Omental fat pad (tissue), 4 donors: ENCODE data around the gene NTM. TPM values are rescaled to one million over a fixed set of nuclear protein-coding genes. Genes with fewer than 3 reads are reported as not detected.
"Not testable (repeated sequence)": the region's sequence is repeated elsewhere in the genome, so short reads cannot be mapped to it uniquely, and the experiment has no call there.

ENCODE experiments used
- ATAC-seq: fragments of 150-250 bp; one replicate; pipeline ENCODE4 v1.9.1; 2016; ENCODE audit warnings: mild to moderate bottlenecking, moderate library complexity; ENCODE audit not compliant: low FRiP score
- DNase-seq: peaks from one replicate; pipeline ENCODE4 v3.0.0-alpha.2; 2019; ENCODE audit warnings: low spot score
- CTCF ChIP-seq, 3 donors: fragments of 450-650 bp; IDR thresholded peaks; one replicate each; pipeline ENCODE4 v1.5.1; 2016 to 2017; ENCODE audit warnings: antibody characterized with exemption in 3 of 3, mild to moderate bottlenecking in 3 of 3, moderate library complexity in 2 of 3
- total RNA-seq, 4 donors: library from RNA; depleted of rRNA; stranded (reverse); fragments of >200 nt; gene quantifications; one replicate each; pipeline ENCODE4 v1.1.0, GENCODE V29; 2016

The NTM gene
- total RNA-seq, 4 donors from 2014 or later: 0.56 to 5.5 (median 2.4) TPM

- TF ChIP-seq CTCF (IDR thresholded peaks at IDR 0.05): no peak
- DNase-seq: no peak
- ATAC-seq: no peak
Observed at GRCh38 chr11:131413217-131413616, 42.8 kb downstream of the NTM start.

DNA sequence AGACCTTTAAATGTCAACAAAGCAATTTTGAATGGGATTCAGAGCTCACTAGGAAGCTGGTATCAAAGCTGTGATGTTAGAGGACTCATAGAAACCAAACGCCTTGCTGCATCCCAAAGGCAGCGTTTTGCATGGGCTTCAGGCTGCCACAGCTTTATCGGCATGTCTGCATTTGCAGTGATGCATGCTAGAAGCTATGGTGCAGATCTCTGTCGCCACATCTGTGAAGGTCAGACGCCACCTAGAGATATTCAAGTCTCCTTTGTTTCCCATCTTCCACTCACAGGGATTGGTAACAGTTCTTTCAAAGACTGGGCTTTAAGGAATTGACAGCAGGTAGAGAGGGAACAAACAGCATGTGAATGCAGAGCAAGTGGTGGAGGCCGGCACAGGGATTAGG, 47.8 kb downstream of the NTM start:
- DNase-seq (no peak), ATAC-seq (no peak)
- TF ChIP-seq CTCF (IDR thresholded peaks at IDR 0.05): no peak

DNA sequence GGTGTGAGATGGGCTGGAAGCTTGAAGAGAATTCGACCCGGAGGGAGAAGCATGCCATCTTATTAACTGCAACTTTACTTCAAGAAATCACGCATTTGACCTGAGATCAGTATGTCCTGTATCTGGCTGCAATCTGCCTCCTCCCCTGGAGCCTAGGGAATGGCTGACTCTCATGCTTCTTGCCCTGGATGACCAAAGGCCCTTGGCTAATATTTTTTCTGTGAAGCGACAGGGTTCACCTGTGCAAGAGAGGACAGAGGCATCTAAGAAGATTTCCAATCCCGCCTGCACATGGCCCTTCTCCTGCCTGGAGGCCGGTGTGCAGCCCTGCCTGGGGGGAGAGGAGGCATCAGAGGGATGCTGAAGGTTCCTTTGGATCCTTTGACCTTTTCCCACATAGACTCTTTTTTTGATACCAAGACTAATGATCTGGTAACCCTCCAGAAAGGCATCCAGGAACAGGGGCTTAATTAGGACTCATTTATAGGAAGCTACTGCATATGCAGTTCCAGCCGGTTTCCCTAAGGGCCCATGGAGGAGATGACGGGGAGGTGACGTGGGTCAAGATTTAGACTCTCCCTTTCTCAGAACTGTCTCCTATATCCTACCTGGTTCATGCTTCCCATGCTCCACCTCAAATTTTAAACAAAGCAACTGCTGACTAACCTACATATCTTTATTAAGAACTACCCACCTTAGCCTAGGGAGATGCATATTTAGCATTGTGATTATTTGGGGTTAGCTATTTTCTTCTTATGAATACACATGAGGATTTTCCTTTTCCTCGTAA, 50.8 kb downstream of the NTM start:
- DNase-seq (no peak), ATAC-seq (no peak)
- no peak for TF ChIP-seq CTCF (IDR thresholded peaks at IDR 0.05)

DNA sequence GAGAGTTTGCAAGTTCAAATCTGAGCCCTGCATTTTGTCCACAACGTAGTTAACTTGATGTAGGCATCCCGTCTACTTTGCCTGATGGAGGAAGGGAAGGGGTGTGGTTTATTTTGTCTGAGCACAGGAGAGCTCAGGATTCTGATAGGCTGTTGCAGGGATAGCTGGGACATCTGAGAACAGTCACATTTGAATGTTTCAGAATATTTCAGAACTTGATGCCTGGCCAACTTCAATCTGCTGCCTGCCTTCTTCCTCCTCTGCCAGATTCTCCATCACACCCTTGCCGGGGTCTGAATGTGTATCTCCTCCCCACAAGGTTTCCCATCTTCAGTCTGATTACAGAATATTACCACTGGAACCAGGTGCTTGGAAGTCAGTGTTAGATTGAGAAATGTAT, 51.6 kb downstream of the NTM start:
- no peak for TF ChIP-seq CTCF (IDR thresholded peaks at IDR 0.05)
- DNase-seq (no peak), ATAC-seq (no peak)

DNA sequence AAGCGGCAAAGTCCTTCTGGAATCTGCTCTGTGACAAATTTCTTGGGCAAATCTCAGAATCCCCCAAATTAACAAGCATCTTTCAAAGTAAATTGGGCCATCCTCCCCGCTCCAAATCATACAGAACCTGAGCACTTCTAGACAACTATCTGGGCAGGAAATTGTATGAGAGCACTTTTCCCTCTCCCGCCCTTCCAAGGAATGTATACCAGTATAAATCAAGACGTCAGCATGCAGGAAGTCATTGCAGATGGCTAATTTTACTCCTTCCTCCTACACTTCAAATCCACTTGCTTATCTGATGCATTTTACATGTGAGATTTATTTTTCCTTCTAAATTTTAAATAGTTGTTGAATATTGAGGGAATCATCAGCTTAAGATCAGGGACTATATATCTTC, 52.1 kb downstream of the NTM start:
- no peak for ATAC-seq
- no peak for TF ChIP-seq CTCF (IDR thresholded peaks at IDR 0.05)

GRCh38 chr11:131423688-131424087, 53.3 kb downstream of the NTM start:
- DNase-seq (no peak), ATAC-seq (peak; percentile 74)
- TF ChIP-seq CTCF (IDR thresholded peaks at IDR 0.05): no peak

More for the DNA sequence above, 52.1 kb downstream of the NTM start:
- DNase-seq: no peak

GRCh38 chr11:131424257-131424876, 54.0 kb downstream of the NTM start:
- not testable (repeated sequence) for DNase-seq, ATAC-seq
